ENCODE results near the gene TEX52.

- no peak for TF ChIP-seq CTCF (IDR thresholded peaks at IDR 0.05)
- TF ChIP-seq POLR2A (IDR thresholded peaks at IDR 0.05): no peak
Observed at GRCh38 chr12:2851931-2852330, 4.9 kb downstream of the TEX52 start.

Measured in thyroid gland (tissue), 4 donors.